ENCODE data around the gene NUFIP2.
"Not testable (repeated sequence)": the region's sequence is repeated elsewhere in the genome, so short reads cannot be mapped to it uniquely, and the experiment has no call there.

NUFIP2 gene

DNA sequence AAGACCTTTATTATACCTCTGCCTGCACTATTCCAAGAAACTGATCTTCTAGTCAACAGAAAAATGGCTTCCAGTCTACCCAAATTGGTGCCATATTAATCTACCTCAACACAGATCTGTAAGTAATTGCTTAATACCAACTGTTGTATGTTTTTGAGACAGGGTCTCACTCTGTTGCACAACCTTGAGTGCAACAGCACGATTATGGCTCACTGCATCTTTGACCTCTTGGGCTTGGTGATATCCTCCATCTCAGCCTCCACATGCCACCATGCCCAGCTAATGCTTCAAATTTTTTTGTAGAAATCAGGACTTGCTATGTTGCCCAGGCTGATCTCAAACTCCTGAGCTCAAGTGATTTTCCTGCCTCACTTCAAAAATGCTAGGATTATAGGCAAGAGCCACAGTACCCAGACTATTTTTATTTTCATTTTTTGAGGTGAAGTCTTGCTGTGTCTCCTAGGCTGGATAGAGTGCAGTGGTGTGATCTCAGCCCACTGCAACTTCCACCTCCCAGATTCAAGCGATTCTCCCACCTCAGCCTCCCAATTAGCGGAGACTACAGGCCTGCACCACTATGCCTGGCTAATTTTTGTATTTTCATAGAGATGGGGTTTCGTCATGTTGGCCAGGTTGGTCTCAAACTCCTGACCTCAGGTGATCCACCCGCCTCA lies 14.4 kb downstream of the NUFIP2 start:
- in situ Hi-C loops (cut with MboI; ENCODE audit: low sequenced_read_pairs): no loop called here

DNA sequence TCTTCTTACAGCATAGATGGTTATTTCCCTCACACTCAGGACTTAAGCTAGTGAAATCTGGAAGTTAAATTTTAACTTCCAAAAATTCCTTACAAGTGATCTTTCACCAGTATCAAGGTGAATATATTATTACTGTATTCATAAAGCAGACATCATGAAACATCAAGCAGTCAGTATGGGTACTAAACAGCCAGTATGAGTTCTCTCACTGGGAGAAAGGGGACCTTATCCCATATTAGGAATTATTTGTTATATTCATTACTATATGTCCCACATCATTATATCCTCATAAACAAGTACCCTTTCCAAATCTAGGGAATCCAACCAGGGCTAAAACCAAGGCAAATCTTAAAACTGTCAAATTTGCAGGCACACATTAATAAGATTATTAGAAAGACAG lies 15.3 kb downstream of the NUFIP2 start:
- in situ Hi-C loops (cut with MboI; ENCODE audit: low sequenced_read_pairs): no loop called here

DNA sequence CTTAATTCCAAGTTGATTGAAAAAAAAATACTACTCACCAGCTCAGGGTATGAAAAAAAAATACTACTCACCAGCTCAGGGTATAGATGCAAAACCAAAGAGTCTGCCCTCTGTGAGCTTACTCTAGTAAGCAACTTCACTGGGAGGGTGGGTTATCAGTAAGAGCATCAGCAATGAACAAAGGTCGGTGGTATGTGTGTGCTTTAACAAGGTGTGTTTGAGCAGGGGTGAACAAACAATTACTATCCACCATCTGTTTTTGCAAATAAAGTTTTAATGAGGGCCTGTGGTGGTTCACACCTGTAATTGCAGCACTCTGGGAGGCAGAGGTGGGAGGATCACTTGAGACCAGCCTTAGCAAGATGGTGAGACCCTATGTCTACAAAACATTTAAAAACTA lies 20.0 kb downstream of the NUFIP2 start:
- in situ Hi-C loops (cut with MboI; ENCODE audit: low sequenced_read_pairs): no loop called here

DNA sequence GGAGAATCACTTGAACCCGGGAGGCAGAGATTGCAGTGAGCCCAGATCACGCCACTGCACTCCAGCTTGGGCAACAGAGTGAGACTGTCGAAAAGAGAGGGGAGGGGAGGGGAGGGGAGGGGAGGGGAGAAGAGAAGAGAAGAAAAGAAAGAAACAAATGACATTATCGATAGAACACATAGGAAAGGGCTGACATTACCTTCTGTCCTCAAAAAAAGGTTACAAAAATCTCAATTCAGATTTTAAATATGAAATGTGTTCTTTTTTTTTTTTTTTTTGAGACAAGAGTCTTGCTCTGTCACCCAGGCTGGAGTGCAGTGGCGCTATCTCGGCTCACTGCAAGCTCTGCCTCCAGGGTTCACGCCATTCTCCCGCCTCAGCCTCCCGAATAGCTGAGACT lies 22.0 kb downstream of the NUFIP2 start:
- in situ Hi-C loops (cut with MboI; ENCODE audit: low sequenced_read_pairs): not testable (repeated sequence)

DNA sequence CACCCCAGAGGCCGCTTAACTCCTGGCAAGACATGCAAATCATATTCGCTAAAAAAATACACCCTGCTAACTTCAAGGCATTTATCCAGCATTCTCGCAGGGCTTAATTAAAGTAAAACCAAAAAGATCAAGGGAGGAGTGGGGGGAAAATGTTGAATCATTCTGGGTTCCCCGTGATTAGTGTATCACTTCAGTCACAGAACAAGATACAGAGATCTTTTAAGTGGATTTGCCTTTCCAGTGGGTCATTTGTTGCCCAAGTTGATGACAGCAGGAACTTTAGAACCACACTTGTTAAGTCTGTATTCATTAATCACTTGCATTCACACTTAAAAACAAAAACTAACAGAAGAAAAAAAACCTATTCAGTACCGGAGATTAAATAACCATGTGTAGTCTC lies 30.0 kb downstream of the NUFIP2 start:
- in situ Hi-C loops (cut with MboI; ENCODE audit: low sequenced_read_pairs): no loop called here

DNA sequence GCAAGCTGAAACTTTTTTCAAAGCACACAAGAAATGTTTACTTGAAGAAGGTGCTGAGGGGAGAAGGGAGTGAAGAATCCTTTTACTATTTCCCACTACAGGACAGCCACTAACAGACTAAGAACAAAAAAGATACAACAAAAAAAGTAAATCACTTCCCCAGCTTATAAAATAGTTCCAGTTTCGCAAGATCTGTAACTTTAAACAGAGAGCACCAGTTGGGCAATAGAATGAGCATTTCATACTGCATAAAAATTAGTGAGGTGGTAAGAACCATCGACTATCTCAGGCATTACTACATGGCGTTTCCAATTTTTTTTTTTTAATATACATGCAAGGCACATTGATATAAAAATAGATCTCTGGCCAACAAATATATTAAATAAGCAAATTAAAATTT lies 36.2 kb downstream of the NUFIP2 start:
- in situ Hi-C loops (cut with MboI; ENCODE audit: low sequenced_read_pairs): no loop called here

DNA sequence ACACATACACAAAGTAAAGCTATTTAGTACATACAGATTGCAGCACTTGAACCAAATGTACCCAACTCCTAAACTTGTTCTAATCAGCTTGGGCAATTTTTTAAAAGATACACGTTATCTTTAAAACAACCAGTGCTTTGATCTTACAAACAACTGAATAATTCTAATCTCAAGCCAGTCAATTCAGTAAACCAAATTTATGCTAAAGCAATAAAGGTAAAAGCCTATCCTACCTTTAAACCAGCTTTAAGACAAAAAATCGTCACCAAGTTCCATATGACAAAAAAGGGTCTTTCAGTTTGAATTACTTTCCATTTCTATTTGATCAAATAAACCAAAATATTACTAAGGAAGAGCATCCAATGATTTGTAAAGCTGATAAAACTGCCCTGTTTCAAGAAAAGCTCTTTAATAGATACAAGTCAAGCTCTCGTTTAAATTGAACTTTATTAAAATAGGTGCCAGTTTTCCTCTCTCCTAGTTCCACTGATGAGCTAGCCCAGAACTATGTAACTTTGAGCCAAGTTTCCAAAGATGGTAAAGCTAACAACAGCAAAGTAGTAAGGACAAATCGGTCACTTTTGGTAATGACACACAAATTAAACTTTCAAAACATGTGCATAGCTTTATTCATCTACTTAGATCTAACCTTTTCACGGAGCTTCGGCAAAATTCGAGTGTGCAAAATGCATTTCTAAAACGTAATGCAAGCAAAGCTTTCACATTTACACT lies 37.0 kb downstream of the NUFIP2 start:
- in situ Hi-C loops (cut with MboI; ENCODE audit: low sequenced_read_pairs): no loop called here

DNA sequence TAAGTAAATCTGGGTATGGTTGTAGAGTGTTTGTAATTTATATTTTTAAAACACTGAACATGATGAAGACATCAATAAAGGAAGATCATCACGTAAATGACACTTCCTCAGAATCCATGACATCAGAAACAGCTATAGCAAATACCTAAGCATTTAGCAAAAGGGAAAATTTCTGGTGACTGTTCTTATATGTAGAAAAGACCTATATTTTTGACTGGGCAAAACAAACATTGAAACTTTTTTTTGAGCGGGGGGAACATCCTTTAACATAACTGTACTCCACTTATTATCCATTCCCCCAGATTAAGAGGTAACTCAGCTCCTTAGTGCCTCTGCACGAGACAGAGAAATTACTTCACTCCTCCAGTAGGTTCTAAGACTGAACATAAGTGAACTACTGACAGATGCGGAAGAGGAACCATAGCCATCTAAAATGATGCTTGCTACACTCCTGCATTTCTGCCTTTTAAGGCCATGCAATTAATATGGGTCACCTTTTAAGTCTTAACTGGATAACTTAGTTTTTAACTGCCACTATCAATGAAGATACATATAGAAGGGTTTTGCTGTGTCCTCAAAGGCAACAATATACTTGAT lies 37.9 kb downstream of the NUFIP2 start:
- in situ Hi-C loops (cut with MboI; ENCODE audit: low sequenced_read_pairs): no loop called here

DNA sequence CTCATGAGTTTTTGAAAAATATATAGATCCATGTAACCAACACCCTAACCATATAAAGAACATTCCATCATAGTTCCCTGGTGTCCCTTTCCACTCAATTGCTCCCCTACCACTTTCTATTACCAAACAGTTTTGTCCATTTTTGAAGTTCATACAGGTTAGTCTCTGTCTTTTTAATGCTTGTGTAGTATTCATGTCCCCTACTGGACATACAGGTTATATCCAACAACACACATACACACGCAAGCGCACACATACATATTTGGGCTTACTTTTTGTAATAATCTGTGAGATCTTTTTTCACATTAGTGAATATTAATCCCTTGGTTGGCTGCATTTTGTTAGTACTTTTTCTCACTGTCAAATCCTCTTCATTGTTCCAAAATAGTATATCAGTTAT lies 40.9 kb downstream of the NUFIP2 start:
- in situ Hi-C loops (cut with MboI; ENCODE audit: low sequenced_read_pairs): no loop called here

DNA sequence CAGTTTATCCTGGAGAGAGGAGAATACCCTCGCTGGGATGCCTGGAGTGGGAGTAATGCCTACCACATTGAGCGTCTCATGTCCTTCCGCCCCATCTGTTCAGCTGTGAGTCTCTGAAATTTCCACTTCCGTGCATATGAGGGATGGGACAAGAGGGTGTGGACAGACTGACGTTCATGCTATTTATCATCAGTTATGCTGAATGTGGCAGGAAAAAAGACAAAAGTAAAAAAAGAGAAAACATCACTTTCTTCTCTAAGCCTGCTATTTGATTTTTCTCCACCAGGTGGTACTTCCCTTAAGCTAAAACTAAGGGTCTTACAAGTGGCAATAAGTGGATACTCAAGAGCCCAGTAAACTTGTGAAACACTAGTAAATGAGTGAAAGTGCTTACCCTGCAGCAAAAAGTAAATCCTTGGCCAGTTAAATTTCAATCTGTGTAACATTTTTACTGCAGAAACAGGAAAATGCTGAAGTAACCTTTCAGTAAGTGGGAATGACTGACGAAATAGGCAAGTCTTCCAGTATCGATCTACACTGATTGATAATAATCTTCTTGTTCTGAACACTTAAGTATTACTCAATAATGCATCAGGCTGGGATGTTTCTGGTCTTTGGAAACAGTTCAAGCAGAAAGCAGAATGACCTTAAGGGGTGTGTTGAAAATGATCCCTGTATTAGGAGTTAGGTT lies 41.7 kb downstream of the NUFIP2 start:
- in situ Hi-C loops (cut with MboI; ENCODE audit: low sequenced_read_pairs): no loop called here

DNA sequence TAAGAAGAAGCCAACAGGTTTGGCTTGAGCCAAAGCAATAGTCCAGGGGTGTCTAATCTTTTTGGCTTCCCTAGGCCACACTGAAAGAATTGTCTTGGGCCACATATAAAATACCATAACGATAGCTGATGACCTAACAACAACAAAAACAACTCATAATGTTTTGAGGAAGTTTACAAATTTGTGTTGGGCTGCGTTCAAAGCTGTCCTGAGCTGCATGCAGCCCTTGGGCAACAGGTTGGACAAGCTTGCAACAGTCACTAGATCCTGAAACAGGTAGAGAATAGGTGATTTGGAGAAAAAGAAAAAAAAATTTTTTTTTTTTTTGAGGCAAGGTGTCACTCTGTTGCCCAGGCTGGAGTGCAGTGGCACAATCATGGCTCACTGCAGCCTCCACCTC lies 42.8 kb downstream of the NUFIP2 start:
- in situ Hi-C loops (cut with MboI; ENCODE audit: low sequenced_read_pairs): no loop called here

DNA sequence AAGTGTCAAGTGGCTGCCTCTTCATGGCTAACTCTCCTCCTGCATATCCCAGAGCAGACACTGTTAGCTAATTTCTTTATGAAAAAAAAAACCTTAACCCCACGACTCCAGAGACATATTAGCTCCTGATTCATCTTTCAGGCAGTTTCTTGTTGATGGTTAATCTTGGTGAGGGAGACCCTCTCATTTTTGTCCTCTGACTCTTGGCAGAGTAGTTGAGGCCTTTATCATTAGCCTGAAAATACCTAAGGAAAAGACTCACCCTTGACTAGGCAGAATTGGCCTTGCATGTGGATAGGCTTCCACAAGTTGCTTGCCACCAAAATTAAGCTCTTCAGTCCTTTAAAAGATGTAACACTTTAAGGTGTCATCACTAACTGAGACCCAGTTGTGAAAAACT lies 43.3 kb downstream of the NUFIP2 start:
- in situ Hi-C loops (cut with MboI; ENCODE audit: low sequenced_read_pairs): no loop called here

DNA sequence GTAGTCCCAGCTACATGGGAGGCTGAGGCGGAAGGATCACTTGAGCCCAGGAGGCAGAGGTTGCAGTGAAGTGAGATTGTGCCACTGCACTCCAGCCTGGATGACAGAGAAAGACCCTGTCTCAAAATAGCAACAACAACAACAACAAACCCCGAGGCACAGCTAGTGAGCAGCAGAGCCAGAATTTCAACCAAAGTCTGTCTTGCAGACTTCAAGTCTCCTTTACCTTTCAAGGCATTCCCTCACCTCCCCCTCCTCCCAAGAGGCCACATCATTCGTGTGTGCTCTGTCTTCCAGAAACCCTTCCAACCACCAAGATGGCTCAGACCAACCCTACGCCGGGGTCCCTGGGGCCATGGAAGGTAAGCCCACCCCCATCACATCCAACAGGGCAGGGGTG lies 45.1 kb downstream of the NUFIP2 start:
- in situ Hi-C loops (cut with MboI; ENCODE audit: low sequenced_read_pairs): no loop called here

DNA sequence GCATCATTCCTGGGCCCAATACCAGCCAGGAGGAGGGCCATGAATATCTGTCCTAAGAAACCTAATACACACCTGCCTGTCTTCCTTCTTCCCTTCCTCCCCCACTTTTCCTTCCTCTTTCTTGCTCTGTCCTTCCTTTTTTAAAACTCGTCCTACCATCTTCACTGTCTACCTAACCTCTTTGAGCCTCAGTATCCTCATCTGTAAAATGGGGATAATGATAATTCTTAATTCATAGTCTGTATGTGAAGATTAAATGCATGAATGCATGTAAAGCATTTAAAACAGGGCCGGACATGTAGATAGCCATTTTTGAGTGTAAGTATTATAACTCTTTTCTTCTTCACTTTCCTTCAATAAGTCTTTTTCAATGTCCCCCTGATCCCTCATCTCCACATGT lies 46.7 kb downstream of the NUFIP2 start:
- in situ Hi-C loops (cut with MboI; ENCODE audit: low sequenced_read_pairs): no loop called here

DNA sequence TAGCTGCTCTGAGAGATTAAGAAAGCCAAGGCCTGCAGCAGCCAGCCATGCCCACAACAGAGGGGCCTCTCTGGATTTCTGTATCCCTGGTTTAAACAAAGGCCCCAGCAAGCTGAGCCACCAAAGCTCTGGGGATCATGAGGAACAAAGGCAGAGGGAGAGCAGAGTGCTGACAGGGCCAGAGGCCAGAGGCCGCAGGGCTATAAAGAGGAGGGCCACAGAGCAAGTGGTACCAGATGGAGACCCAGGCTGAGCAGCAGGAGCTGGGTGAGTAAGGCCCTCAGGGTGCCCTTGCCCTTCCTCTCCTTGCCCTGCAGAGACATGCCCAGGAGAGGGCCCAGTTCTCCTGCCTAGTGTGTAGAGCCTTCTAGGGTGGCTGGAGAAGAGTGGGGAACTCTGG lies 47.3 kb downstream of the NUFIP2 start, which contains the start of gene CRYBA1:
CRYBA1 (plus strand) TSS at position 232 of the 400 bp plus-strand sequence; CDS start at position 237, 5 bp downstream.
- in situ Hi-C loops (cut with MboI; ENCODE audit: low sequenced_read_pairs): no loop called here

DNA sequence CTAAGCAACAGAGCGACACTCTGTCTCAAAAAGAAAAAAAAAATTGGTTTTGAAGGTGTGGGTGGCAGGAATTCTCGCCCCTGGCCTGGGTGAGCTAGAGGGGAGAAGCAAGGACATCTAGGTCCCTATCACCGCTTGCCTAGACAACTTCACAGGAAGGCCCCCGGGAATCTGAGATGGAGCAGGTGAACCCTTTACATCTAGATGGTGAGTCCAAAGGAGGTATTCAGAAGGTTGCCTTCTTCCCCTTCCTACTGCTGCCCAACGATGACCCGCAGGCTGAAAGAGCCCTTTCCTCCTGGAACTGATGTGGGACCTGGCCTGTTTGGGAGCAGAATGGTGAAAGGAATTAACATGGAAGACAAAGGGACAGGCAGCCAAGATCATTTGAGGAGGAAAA lies 48.5 kb downstream of the NUFIP2 start:
- in situ Hi-C loops (cut with MboI; ENCODE audit: low sequenced_read_pairs): no loop called here

DNA sequence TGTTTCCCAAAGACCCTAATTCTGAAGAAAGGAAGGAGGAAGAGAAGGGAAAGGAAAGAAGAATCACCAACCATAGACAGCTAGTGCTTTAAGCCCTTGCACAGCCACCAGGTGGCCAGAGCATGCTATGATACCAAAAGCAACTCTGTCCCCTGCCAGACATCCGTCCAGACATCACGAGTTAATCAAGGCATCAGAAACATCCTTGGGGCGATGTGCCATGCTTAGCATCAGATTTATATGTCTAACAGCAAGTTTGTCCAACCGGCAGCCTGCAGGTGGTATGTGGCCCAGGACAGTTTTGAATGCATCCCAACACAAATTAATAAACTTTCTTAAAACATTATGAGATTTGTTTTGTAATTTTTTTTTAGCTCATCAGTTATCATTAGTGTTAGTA lies 50.2 kb downstream of the NUFIP2 start:
- in situ Hi-C loops (cut with MboI; ENCODE audit: low sequenced_read_pairs): no loop called here

DNA sequence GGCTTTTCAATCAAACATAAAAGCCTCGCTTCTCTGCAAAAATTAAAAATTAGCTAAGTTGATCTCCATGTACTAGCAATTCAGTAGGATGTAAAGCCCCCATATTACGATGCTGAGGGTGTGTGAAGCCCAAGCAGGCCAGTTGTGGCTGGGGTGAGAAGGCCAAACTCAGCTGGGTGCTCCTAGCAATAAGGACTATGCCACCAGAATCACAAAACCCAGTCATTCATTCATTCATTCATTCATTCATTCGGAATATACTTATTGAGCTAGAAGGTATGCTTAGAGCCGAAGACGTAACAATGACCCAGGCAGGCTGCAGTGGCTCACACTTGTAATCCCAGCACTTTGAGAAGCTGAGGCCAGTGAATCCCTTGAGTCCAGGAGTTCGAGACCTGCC lies 51.2 kb downstream of the NUFIP2 start:
- in situ Hi-C loops (cut with MboI; ENCODE audit: low sequenced_read_pairs): no loop called here

DNA sequence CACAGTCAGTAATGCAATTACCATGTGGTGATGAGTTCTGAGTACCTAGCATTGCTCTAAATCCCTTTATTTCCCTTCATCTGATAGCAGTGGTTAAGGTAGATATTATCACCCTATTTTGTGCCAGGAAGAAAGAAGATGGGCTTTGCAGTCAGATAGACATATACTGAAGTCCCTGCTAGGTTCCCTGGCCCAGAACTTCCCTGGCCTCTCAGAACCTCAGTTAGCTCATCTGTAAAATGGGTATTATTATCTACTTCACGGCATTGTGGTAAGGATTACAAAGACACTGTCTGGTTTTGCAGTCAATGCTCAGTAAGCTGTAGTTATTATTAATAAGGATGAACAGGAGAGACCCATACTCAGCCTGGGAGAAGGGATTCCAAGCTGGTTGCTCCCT lies 51.9 kb downstream of the NUFIP2 start:
- in situ Hi-C loops (cut with MboI; ENCODE audit: low sequenced_read_pairs): no loop called here

DNA sequence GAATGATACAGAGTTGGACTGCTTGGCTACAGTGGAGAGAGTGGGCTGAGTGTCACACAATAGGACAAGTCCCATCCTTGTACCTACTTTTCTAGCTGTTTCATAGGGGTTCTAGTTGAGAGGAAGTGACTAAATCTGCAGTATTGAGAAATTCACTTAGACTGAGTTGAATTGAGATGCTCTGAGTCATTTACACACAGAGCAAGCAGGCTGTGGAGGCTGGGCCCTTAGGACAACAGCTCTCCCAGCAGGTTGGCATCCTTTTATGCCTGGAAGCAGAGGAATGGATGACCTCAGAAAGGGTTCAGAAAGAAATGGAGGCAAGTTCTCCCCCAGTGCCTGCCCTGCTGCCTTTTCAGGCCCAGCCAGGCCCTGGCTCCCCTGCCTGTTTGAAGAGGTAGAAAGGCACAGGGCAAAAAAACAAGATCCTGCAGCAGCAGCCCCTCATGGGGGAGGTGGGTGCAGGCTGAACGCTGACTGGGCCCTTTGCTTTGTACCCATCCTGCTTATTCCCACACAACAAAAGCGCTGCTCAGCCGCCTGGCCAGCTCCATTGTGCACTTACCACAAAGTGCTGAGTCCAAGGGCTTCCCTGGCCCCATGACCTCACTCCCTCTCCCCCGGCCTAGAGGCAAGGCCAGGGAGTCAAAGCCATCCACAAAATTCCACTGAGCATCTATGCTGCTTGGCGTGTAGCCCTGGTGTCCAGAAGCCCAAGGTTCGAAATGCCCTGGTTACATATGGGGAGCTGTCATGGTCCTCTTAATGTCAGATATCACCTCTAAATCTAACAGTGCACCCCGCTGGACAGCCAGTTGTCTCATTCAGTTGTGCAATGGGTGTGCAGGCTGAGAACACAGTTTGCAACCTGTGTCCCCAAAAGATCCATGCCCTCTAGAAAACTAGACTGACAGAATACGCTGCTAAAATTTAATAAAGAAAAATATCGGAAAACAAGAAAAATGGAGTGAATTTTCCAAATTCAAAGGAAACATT lies 52.7 kb downstream of the NUFIP2 start:
- in situ Hi-C loops (cut with MboI; ENCODE audit: low sequenced_read_pairs): no loop called here
